ENCODE results near the gene CYP19A1.

Gene CYP19A1

DNA sequence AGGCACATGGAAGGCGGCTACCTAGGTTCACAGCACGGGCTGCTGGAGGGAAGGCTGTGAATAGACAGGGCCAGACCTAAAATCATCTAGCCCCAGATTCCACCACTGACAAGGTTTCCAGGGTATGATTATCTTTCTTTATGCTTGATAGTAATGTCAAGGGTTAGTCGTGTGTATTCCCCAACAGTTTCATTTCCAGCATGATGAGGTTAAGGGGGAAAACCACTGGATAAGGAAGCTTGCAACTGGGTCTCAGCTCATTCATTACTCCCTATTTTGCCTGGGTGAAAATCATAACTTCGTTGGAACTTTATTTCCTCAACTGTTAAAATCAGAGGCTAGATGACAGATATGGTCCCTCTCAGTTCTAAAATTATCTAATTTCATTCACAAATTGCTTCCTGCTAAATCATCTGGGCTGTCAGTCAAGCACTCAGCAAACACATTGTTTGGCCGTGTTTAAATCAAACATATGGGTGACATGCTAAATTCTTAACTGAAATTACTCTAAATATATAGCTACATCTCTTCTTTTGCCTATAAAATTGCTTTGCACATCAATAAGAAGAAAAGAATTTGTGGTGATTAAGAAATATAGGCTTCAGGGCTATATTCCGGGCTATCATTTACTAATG lies 111.7 kb downstream of the CYP19A1 start:
- no peak for DNase-seq (ENCODE audit: extremely low read depth in 1 of 2, low read depth in 1 of 2)

DNA sequence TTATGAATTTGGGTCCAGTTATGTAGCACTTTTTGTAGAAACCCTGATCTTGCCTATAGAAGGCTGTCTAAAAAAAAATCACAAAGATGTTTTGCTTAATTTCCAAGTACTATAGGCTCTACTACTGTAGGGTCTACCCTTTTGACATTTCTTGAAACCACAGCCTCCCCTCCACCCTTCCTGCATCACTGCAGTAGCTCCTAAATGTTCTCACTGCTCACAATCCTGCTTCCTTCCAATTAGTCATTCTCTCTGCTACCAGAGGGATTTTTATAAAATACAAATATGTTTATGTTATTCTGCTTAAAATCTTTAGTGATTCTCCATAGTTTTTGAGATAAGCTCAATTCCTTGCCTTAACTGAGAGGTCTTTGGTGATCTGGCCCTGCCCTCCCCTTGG lies 114.0 kb downstream of the CYP19A1 start:
- no peak for DNase-seq (ENCODE audit: extremely low read depth in 1 of 2, low read depth in 1 of 2)

GRCh38 chr15:51223771-51224229 lies 114.6 kb downstream of the CYP19A1 start:
- DNase-seq (ENCODE audit: extremely low read depth in 1 of 2, low read depth in 1 of 2): no peak

GRCh38 chr15:51218299-51218938 lies 120.0 kb downstream of the CYP19A1 start:
- no peak for DNase-seq (ENCODE audit: extremely low read depth in 1 of 2, low read depth in 1 of 2)

- DNase-seq (ENCODE audit: extremely low read depth in 1 of 2, low read depth in 1 of 2): no peak
Observed at GRCh38 chr15:51212909-51213308, 125.5 kb downstream of the CYP19A1 start.

DNA sequence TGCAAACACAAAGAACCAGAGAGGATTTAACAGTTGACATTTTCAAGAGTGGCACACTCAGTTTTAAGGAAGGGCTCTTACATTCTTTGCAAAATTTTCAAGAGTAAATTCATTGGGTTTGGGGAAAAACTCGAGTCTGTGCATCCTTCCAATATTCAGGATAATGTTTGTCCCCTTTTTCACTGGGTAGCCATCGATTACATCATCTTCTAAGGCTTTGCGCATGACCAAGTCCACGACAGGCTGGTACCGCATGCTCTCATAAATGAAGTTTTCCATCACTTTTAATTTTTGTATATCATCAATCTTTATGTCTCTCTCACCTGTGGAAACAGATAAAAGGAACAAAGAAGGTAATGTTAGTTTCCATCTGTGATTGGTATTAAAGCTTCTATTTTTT lies 126.2 kb downstream of the CYP19A1 start:
- no peak for DNase-seq (ENCODE audit: extremely low read depth in 1 of 2, low read depth in 1 of 2)

DNA sequence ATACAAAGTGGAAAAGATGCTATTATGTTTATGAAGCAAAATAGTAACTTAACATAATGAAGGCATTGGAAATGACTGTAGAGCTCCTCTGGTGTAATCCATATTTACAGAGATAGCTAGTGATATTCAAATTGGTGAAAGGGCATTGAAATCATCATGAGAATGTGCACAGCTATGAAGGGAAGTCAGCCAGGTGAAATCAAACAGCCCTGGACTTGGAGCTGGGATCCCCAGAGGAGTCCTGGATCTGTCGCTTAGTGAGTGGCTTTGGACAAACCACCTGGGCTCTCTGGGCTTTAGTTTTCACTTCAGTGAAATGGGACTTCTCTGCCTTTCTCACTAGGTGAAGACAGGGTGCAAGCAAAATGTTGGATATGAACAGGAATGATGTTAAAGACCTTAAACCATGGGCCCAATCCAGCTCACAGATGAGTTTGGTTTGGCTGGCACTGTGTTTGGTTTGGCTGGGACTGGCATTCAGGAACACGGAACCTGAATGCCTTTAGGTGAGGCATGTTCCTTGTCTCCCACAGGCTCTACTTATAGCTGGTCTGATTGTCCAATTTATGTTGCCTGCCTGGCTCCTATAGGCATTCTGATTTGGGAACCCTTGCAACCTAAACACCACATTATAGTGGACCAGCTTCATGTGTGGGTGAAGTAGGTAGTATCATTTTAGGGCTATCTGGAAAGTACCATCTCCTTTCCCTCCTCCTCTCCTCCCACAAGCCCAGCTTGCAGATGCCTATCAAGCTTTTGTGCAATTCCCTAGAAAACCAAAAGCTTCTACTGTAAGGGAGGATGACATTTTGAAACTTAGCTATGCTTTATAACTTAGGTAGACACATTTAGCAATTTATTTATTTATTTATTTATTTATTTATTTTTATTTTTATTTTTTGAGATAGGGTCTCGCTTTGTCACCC lies 133.1 kb downstream of the CYP19A1 start:
- DNase-seq (ENCODE audit: extremely low read depth in 1 of 2, low read depth in 1 of 2): no peak

DNA sequence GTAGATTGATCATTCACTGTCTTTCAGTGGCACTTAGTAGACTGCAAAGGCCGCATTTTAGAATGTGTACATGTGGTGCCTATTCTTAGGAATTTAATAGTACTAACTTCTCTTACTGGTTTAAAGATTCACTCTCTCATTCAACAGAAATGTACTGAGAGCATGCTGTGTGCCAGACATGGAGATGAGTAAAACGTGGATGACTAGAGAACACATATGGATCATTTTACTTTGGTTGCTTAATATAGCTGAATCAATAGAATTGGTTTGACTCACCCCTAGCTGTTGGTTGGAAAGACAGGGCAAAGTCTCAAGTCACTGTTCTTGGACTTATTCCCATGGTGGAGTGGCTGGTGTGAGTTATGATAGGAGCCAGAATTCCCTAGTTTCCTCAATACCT lies 134.6 kb downstream of the CYP19A1 start:
- DNase-seq (ENCODE audit: extremely low read depth in 1 of 2, low read depth in 1 of 2): no peak

DNA sequence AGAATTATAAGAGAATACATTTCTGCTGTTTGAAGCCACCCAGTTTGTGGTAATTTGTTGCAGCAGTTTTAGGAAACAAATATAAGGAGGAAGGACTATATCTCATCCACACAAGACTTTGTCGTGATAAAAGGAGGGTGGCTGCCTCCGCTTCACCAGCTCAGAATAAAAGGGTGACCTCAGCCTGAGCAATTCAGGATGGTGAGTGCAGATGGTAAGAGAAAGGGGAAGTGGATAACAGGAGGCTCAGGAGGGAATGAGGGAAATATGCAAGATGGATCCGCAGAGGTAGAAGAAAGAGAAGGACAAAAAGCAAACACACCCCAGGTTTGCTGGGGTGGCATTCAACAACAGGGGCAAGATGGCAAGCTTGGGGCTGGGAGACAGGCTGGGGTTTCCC lies 135.6 kb downstream of the CYP19A1 start:
- no peak for DNase-seq (ENCODE audit: extremely low read depth in 1 of 2, low read depth in 1 of 2)

DNA sequence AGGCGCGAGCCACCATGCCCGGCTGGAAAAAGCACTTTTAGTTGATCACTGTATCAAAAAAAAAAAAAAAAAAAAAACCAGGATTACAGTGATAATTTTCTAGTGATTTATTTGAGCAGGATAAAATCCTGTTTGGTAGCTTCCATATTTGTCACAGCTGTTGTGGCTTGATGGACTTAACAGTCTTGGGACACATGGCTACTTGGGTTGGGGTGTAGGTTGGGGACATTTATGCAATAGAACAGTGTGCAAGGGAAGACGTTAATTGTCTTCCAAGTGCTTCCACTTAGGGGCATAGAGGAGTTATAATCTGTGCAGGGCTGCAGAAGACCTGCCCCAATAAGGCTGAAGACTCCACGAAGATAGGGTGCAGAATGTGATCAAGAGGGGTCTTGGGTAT lies 136.8 kb downstream of the CYP19A1 start:
- no peak for DNase-seq (ENCODE audit: extremely low read depth in 1 of 2, low read depth in 1 of 2)

DNA sequence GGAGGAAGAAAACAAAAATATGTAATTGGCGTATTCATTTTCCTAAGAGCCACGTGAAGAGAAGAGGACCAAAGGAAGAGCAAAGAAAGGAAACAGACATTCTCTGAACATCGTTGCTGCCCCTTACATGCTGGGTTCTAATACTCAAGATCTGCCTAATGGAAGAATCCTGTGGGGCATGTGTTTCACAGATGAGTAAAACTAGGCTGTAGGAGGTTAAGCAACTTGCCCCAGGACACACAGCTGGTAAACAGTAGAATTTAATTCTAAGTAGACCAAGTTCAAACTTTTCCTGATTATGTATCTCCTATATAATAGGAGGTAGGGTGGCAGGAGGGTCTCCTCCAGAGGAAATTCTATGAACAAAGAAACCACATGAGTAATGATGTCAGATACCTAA lies 137.6 kb downstream of the CYP19A1 start:
- DNase-seq (ENCODE audit: extremely low read depth in 1 of 2, low read depth in 1 of 2): no peak

DNA sequence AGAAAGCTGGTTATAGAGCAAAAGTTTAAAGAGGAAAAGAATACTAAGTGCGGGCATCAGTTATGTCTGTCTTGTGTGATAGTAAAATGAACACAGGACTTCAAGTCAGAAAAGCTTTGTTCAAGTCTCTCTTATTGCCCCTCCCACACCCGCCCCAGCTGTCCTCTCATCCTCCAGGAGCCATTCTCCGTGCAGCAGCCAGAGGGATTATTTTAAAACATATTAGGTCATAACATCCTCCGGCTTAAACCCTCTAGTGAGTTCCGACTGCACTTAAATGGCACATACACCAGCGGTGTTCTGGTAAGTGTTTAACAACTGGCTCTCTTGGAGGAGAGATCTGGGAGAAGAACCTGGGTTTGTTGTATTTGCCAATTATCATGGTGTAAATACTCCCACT lies 138.9 kb downstream of the CYP19A1 start:
- DNase-seq (ENCODE audit: extremely low read depth in 1 of 2, low read depth in 1 of 2): no peak

- DNase-seq (ENCODE audit: extremely low read depth in 1 of 2, low read depth in 1 of 2): no peak
Observed at GRCh38 chr15:51198701-51199232, 139.6 kb downstream of the CYP19A1 start.

- no peak for DNase-seq (ENCODE audit: extremely low read depth in 1 of 2, low read depth in 1 of 2)
Observed at GRCh38 chr15:51195459-51195858, 142.9 kb downstream of the CYP19A1 start.

GRCh38 chr15:51193979-51194378 lies 144.4 kb downstream of the CYP19A1 start:
- DNase-seq (ENCODE audit: extremely low read depth in 1 of 2, low read depth in 1 of 2): no peak

GRCh38 chr15:51193526-51193925 lies 144.9 kb downstream of the CYP19A1 start:
- DNase-seq (ENCODE audit: extremely low read depth in 1 of 2, low read depth in 1 of 2): no peak

DNA sequence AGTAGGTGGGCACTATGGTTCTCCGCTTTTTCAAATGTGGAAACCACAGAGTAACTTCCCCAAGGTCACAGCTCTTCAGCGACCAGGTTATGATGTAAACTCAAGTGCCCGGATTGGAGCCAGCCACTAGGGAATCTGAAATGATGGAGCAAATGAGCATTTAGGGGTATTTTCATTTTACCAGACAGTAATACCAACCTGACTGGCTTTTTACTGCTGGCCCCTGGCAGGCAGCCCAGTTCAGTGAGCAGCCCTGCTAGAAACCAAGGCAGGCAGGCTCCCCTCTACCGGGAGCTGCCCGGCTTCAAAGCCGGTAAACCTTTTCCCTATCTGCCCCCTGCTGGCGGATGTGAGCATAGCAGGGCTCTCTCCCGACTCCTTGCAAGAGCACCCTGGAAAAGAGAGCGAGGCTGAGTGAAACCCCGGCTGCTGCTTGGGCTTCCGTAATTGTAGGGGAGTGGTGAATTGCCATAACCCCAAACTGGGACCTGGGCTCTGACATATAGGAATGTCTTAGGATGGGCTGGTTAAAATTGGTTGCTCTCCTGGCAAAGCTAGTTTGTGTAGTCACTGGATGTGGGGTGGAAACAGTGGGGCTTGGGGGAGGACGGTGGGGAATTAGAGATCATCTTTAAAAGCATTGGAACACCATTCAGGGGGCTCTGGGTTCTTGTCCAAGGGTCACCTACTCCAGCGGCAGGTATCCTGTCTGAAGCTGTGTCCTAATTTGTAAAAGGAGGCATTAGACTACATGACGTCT lies 145.7 kb downstream of the CYP19A1 start:
- DNase-seq (ENCODE audit: extremely low read depth in 1 of 2, low read depth in 1 of 2): peak; percentile 44 to 74

DNA sequence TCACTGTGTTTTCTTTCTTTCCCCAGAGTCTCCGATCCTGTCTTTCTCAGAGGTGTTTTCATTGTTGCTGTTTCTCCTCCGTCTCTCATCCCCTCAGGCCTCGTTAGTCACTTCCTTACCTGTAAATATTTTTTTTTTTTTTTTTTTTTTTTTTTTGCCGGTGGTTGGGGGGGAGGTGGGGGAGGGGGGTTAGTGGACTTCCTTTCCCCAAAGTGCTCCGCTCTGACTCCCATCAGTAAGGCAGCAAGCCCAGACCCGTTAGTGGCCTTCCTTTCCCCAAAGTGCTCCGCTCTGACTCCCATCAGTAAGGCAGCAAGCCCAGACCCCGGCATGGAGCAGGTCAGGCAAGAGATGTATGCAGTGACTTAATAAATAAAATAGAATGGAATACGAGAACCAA lies 146.6 kb downstream of the CYP19A1 start:
- DNase-seq (ENCODE audit: extremely low read depth in 1 of 2, low read depth in 1 of 2): no peak

GRCh38 chr15:51191072-51191670 lies 147.2 kb downstream of the CYP19A1 start:
- DNase-seq (ENCODE audit: extremely low read depth in 1 of 2, low read depth in 1 of 2): no peak

GRCh38 chr15:51190424-51191068 lies 147.8 kb downstream of the CYP19A1 start:
- no peak for DNase-seq (ENCODE audit: extremely low read depth in 1 of 2, low read depth in 1 of 2)

Measured in stimulated activated CD8-positive, alpha-beta memory T cell treated with anti-CD3 and anti-CD28 coated beads, Interleukin-7, amount 100 ng/mL, for 48 hours (primary cell).